ENCODE data around the gene ALPL.

- TF ChIP-seq CTCF (IDR thresholded peaks at IDR 0.05; ENCODE audit: low read depth, low read length): peak; percentile 63
- no peak for TF ChIP-seq EZH2phosphoT487 (IDR thresholded peaks at IDR 0.05; ENCODE audit: low read depth)
These were observed 86.0 kb downstream of the ALPL start for GRCh38 chr1:21594935-21595897.

All from OCI-LY3 (cell line).